ENCODE data around the gene U2AF2. TPM values are rescaled to one million over a fixed set of nuclear protein-coding genes. Genes with fewer than 3 reads are reported as not detected.

The U2AF2 gene
- total RNA-seq, 1 donor from 2014 or later = 216 TPM

- Mint-ChIP-seq H3K4me1 (ENCODE audit: low read depth, unreplicated experiment) (peaks cover 18% of the 10 kb centered on the region), H3K27me3 (ENCODE audit: unreplicated experiment) (peaks cover 16% of the 10 kb centered on the region), H3K4me3 (ENCODE audit: unreplicated experiment) (peak overlapping the region; percentile 34), H3K36me3 (ENCODE audit: unreplicated experiment) (no peaks in the 10 kb centered on the region), H3K27ac (ENCODE audit: unreplicated experiment) (peak overlapping the region; percentile 20), H3K9me3 (ENCODE audit: unreplicated experiment) (peaks cover 19% of the 10 kb centered on the region)
- DNase-seq = no peak
- TF ChIP-seq CTCF (IDR thresholded peaks at IDR 0.05; ENCODE audit: partially characterized antibody, unreplicated experiment) = no peak
Measured at GRCh38 chr19:55645512-55645881, 9.3 kb upstream of the U2AF2 start.

- H3K27ac Mint-ChIP-seq (ENCODE audit: unreplicated experiment) = peak overlapping the region; percentile 59
- H3K36me3 Mint-ChIP-seq (ENCODE audit: unreplicated experiment) = no peaks in the 10 kb centered on the region
- H3K27me3 Mint-ChIP-seq (ENCODE audit: unreplicated experiment) = peaks cover 13% of the 10 kb centered on the region
- peak overlapping the region; percentile 91 for H3K4me3 Mint-ChIP-seq (ENCODE audit: unreplicated experiment)
- H3K4me1 Mint-ChIP-seq (ENCODE audit: low read depth, unreplicated experiment) = peaks cover 15% of the 10 kb centered on the region
- H3K9me3 Mint-ChIP-seq (ENCODE audit: unreplicated experiment) = peaks cover 13% of the 10 kb centered on the region
- no peak for TF ChIP-seq CTCF (IDR thresholded peaks at IDR 0.05; ENCODE audit: partially characterized antibody, unreplicated experiment)
- no peak for DNase-seq
Measured at GRCh38 chr19:55646889-55647731, 7.7 kb upstream of the U2AF2 start.

- H3K27me3 Mint-ChIP-seq (ENCODE audit: unreplicated experiment) = peaks cover 12% of the 10 kb centered on the region
- no peak for TF ChIP-seq CTCF (IDR thresholded peaks at IDR 0.05; ENCODE audit: partially characterized antibody, unreplicated experiment)
- H3K4me1 Mint-ChIP-seq (ENCODE audit: low read depth, unreplicated experiment) = peaks cover 12% of the 10 kb centered on the region
- peak within 1 kb of the TSS; percentile 62 for H3K27ac Mint-ChIP-seq (ENCODE audit: unreplicated experiment)
- peak within 1 kb of the TSS; percentile 91 for H3K4me3 Mint-ChIP-seq (ENCODE audit: unreplicated experiment)
- H3K36me3 Mint-ChIP-seq (ENCODE audit: unreplicated experiment) = no peaks in the 10 kb centered on the region
- DNase-seq = peak; percentile 81
- peaks cover 12% of the 10 kb centered on the region for H3K9me3 Mint-ChIP-seq (ENCODE audit: unreplicated experiment)
Measured at GRCh38 chr19:55647732-55648584, 6.9 kb upstream of the U2AF2 start, which contains the start of gene CCDC106. Gene CCDC106 (plus strand): TSS chr19:55648212. CDS start chr19:55649047, 835 bp downstream.

- no peaks in the 10 kb centered on the region for H3K36me3 Mint-ChIP-seq (ENCODE audit: unreplicated experiment)
- H3K4me1 Mint-ChIP-seq (ENCODE audit: low read depth, unreplicated experiment) = peaks cover 8% of the 10 kb centered on the region
- H3K27ac Mint-ChIP-seq (ENCODE audit: unreplicated experiment) = no peak overlapping the region
- H3K4me3 Mint-ChIP-seq (ENCODE audit: unreplicated experiment) = peak overlapping the region; percentile 86
- no peak for TF ChIP-seq CTCF (IDR thresholded peaks at IDR 0.05; ENCODE audit: partially characterized antibody, unreplicated experiment)
- peak; percentile 39 for DNase-seq
- H3K27me3 Mint-ChIP-seq (ENCODE audit: unreplicated experiment) = peaks cover 11% of the 10 kb centered on the region
- H3K9me3 Mint-ChIP-seq (ENCODE audit: unreplicated experiment) = peaks cover 9% of the 10 kb centered on the region
Measured at GRCh38 chr19:55648585-55649267, 6.1 kb upstream of the U2AF2 start.

Data from glutamatergic neuron (in vitro differentiated cells).